ENCODE results near the gene TMEM108.

DNA sequence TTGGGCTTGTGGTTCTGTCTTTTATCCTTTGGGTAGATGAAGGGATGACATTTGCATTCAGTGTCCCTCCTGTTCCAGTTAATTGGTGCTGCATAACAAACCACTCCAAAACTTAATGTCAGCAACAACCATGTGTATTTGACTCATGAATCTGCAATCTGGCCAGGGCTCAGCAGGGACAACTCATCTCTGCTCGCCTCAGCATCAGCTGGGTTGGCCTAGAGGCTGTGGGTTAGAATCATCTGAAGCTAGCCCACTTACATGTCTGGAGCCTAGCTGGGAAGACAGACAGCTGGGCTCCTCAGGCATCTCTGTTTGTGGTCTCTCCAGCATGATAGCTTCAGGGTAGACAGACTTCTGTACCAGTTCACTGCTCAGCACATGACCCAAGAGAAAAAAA lies 92.0 kb downstream of the TMEM108 start:
- TF ChIP-seq POLR2AphosphoS5 (IDR thresholded peaks at IDR 0.05; ENCODE audit: low read depth, low read length), result no peak
- TF ChIP-seq, protein P1, sequence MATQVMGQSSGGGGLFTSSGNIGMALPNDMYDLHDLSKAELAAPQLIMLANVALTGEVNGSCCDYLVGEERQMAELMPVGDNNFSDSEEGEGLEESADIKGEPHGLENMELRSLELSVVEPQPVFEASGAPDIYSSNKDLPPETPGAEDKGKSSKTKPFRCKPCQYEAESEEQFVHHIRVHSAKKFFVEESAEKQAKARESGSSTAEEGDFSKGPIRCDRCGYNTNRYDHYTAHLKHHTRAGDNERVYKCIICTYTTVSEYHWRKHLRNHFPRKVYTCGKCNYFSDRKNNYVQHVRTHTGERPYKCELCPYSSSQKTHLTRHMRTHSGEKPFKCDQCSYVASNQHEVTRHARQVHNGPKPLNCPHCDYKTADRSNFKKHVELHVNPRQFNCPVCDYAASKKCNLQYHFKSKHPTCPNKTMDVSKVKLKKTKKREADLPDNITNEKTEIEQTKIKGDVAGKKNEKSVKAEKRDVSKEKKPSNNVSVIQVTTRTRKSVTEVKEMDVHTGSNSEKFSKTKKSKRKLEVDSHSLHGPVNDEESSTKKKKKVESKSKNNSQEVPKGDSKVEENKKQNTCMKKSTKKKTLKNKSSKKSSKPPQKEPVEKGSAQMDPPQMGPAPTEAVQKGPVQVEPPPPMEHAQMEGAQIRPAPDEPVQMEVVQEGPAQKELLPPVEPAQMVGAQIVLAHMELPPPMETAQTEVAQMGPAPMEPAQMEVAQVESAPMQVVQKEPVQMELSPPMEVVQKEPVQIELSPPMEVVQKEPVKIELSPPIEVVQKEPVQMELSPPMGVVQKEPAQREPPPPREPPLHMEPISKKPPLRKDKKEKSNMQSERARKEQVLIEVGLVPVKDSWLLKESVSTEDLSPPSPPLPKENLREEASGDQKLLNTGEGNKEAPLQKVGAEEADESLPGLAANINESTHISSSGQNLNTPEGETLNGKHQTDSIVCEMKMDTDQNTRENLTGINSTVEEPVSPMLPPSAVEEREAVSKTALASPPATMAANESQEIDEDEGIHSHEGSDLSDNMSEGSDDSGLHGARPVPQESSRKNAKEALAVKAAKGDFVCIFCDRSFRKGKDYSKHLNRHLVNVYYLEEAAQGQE (IDR thresholded peaks at IDR 0.05; ENCODE audit: insufficient read depth in 1 of 2, low read depth in 2 of 2, low read length in 2 of 2), result no peak
